HG03196 (cell line): ENCODE measurements around the gene OR51T1.

Experiments used
- ATAC-seq: cut with Tn5 transposase; IDR thresholded peaks from one replicate; pipeline ENCODE4 v1.9.1; 2021; ENCODE audit not compliant: unreplicated experiment

The OR51T1 gene

DNA sequence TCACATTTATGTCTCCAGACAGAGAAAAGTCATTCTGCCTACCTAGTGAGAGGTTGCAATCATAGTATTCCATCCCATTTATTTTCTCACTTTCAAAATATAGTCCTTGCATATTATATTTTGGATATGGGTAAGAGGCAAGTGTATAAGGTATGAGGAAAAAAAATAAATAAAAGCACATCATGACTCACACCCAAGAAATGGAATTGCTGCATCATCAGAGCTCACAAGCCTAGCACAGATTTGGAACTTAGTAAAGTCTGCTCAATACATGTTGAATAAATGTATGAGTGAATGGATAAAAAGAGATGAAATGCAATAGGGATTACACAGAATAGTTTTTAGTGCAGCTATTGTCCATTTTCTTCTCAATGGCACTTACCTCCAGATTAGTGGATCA lies 44.9 kb downstream of the OR51T1 start:
- ATAC-seq: no peak
